WTC11 (cell line): ENCODE results near the gene PSMB2.

ENCODE experiments used
- CREB1 ChIP-seq: sonication (generic); formaldehyde crosslinking; IDR thresholded peaks from 2 replicates; pipeline ENCODE4 v1.8.0; 2023; ENCODE audit warnings: mild to moderate bottlenecking, missing genetic modification reagents
- CTCF ChIP-seq: fragments of 200-600 bp; IDR thresholded peaks from 2 replicates; pipeline ENCODE4 v1.8.0; 2022; ENCODE audit warnings: antibody characterized with exemption
- TCF7 ChIP-seq: sonication (generic); formaldehyde crosslinking; IDR thresholded peaks from 2 replicates; pipeline ENCODE4 v1.8.0; 2022; ENCODE audit warnings: mild to moderate bottlenecking, low read depth, missing genetic modification reagents, moderate library complexity
- ZBTB43 ChIP-seq: sonication (generic); formaldehyde crosslinking; IDR thresholded peaks from 2 replicates; pipeline ENCODE4 v1.8.1; 2023; ENCODE audit warnings: mild to moderate bottlenecking, missing genetic modification reagents
- ZNF232 ChIP-seq: sonication (generic); formaldehyde crosslinking; IDR thresholded peaks from 2 replicates; pipeline ENCODE4 v1.8.0; 2022; ENCODE audit warnings: mild to moderate bottlenecking, missing genetic modification reagents
- ZNF263 ChIP-seq: sonication (generic); formaldehyde crosslinking; IDR thresholded peaks from 2 replicates; pipeline ENCODE4 v1.8.1; 2022; ENCODE audit warnings: low read depth, mild to moderate bottlenecking, moderate library complexity, missing genetic modification reagents
- ZNF425 ChIP-seq: fragments of 250-450 bp; sonication (Bioruptor Pico); conservative IDR thresholded peaks from 2 replicates; pipeline ENCODE4 v1.9.0; 2021; ENCODE audit warnings: mild to moderate bottlenecking
- ZSCAN18 ChIP-seq: fragments of 250-450 bp; sonication (Bioruptor Pico); IDR thresholded peaks from 2 replicates; pipeline ENCODE4 v2.1.2; 2022; ENCODE audit warnings: mild to moderate bottlenecking, moderate library complexity
- TF ChIP-seq, protein P1 (sequence below): sonication (generic); formaldehyde crosslinking; IDR thresholded peaks from 2 replicates; pipeline ENCODE4 v1.8.1; 2022; ENCODE audit warnings: low read depth, missing genetic modification reagents, borderline replicate concordance
- TF ChIP-seq, protein P2 (sequence below): sonication (generic); formaldehyde crosslinking; IDR thresholded peaks from 2 replicates; pipeline ENCODE4 v1.8.1; 2023; ENCODE audit warnings: mild to moderate bottlenecking, missing genetic modification reagents, moderate library complexity
- TF ChIP-seq, protein P3 (sequence below): sonication (generic); formaldehyde crosslinking; IDR thresholded peaks from 2 replicates; pipeline ENCODE4 v1.8.1; 2023; ENCODE audit warnings: mild to moderate bottlenecking, moderate library complexity, missing genetic modification reagents
- TF ChIP-seq, protein P4 (sequence below): sonication (generic); formaldehyde crosslinking; IDR thresholded peaks from 2 replicates; pipeline ENCODE4 v1.8.0; 2022; ENCODE audit warnings: missing genetic modification reagents
- TF ChIP-seq, protein P5 (sequence below): sonication (generic); formaldehyde crosslinking; conservative IDR thresholded peaks from 2 replicates; pipeline ENCODE4 v1.8.1; 2022; ENCODE audit warnings: mild to moderate bottlenecking, missing genetic modification reagents
- TF ChIP-seq, protein P6 (sequence below): sonication (generic); formaldehyde crosslinking; IDR thresholded peaks from 2 replicates; pipeline ENCODE4 v1.8.0; 2022; ENCODE audit warnings: mild to moderate bottlenecking, missing genetic modification reagents

DNA sequence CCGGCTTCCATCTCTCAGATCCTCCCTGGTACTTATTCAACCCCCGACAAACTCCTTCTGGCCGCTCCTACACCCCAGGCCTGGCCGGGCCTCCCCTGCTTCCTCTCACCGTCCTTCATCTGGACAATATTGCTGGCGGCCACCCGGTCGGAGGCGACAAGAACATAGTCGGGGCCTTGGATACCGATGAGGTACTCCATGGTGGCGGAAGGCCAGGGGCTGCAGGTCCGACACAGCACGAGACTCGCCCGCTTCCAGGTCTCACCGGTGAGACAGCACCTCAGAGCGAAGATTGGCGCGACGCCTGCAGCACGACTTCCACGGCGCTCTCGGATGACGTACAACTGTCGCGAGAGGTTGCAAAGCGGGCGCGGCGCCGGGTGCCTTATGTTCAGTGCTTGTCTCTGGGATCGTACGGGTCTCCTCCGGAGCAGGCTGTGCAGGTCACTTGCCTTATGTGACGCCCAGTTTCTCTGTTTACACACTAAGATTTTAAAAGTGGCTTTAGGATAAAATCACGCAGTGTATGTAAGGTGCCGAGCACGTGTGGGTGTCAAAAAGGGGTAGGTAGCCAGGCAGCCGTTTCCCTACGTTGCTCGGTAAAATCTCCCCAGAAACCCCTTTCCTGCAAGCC, at the start of gene PSMB2:
- no peak for TF ChIP-seq CTCF
- no peak for TF ChIP-seq ZNF263
- TF ChIP-seq ZBTB43 (CRISPR knock-in tag) = peak; percentile 84; the same call in 1 of the 2 replicates
- TF ChIP-seq TCF7 (CRISPR knock-in tag) = peak; percentile 82; the same call in 1 of the 2 replicates
- TF ChIP-seq, protein P1, sequence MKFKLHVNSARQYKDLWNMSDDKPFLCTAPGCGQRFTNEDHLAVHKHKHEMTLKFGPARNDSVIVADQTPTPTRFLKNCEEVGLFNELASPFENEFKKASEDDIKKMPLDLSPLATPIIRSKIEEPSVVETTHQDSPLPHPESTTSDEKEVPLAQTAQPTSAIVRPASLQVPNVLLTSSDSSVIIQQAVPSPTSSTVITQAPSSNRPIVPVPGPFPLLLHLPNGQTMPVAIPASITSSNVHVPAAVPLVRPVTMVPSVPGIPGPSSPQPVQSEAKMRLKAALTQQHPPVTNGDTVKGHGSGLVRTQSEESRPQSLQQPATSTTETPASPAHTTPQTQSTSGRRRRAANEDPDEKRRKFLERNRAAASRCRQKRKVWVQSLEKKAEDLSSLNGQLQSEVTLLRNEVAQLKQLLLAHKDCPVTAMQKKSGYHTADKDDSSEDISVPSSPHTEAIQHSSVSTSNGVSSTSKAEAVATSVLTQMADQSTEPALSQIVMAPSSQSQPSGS (CRISPR knock-in tag) = no peak
- no peak for TF ChIP-seq ZNF232
- TF ChIP-seq, protein P2, sequence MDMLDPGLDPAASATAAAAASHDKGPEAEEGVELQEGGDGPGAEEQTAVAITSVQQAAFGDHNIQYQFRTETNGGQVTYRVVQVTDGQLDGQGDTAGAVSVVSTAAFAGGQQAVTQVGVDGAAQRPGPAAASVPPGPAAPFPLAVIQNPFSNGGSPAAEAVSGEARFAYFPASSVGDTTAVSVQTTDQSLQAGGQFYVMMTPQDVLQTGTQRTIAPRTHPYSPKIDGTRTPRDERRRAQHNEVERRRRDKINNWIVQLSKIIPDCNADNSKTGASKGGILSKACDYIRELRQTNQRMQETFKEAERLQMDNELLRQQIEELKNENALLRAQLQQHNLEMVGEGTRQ (CRISPR knock-in tag) = no peak
- TF ChIP-seq, protein P3, sequence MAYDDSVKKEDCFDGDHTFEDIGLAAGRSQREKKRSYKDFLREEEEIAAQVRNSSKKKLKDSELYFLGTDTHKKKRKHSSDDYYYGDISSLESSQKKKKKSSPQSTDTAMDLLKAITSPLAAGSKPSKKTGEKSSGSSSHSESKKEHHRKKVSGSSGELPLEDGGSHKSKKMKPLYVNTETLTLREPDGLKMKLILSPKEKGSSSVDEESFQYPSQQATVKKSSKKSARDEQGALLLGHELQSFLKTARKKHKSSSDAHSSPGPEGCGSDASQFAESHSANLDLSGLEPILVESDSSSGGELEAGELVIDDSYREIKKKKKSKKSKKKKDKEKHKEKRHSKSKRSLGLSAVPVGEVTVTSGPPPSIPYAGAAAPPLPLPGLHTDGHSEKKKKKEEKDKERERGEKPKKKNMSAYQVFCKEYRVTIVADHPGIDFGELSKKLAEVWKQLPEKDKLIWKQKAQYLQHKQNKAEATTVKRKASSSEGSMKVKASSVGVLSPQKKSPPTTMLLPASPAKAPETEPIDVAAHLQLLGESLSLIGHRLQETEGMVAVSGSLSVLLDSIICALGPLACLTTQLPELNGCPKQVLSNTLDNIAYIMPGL (CRISPR knock-in tag) = 0 out of 2 replicates have a peak, but pooled peaks have one; percentile 34
- TF ChIP-seq CREB1 (CRISPR knock-in tag) = peak; percentile 78
- TF ChIP-seq ZSCAN18 (CRISPR knock-in tag) = no peak
- no peak for TF ChIP-seq ZNF425 (CRISPR knock-in tag)
- TF ChIP-seq, protein P4, sequence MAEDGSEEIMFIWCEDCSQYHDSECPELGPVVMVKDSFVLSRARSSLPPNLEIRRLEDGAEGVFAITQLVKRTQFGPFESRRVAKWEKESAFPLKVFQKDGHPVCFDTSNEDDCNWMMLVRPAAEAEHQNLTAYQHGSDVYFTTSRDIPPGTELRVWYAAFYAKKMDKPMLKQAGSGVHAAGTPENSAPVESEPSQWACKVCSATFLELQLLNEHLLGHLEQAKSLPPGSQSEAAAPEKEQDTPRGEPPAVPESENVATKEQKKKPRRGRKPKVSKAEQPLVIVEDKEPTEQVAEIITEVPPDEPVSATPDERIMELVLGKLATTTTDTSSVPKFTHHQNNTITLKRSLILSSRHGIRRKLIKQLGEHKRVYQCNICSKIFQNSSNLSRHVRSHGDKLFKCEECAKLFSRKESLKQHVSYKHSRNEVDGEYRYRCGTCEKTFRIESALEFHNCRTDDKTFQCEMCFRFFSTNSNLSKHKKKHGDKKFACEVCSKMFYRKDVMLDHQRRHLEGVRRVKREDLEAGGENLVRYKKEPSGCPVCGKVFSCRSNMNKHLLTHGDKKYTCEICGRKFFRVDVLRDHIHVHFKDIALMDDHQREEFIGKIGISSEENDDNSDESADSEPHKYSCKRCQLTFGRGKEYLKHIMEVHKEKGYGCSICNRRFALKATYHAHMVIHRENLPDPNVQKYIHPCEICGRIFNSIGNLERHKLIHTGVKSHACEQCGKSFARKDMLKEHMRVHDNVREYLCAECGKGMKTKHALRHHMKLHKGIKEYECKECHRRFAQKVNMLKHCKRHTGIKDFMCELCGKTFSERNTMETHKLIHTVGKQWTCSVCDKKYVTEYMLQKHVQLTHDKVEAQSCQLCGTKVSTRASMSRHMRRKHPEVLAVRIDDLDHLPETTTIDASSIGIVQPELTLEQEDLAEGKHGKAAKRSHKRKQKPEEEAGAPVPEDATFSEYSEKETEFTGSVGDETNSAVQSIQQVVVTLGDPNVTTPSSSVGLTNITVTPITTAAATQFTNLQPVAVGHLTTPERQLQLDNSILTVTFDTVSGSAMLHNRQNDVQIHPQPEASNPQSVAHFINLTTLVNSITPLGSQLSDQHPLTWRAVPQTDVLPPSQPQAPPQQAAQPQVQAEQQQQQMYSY (CRISPR knock-in tag) = no peak
- TF ChIP-seq, protein P5, sequence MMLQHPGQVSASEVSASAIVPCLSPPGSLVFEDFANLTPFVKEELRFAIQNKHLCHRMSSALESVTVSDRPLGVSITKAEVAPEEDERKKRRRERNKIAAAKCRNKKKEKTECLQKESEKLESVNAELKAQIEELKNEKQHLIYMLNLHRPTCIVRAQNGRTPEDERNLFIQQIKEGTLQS (CRISPR knock-in tag) = no peak
- TF ChIP-seq, protein P6, sequence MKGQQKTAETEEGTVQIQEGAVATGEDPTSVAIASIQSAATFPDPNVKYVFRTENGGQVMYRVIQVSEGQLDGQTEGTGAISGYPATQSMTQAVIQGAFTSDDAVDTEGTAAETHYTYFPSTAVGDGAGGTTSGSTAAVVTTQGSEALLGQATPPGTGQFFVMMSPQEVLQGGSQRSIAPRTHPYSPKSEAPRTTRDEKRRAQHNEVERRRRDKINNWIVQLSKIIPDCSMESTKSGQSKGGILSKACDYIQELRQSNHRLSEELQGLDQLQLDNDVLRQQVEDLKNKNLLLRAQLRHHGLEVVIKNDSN = peak; percentile 65; the same call in 1 of the 2 replicates
